Progenitor cell of endocrine pancreas (in vitro differentiated cells): ENCODE data around the gene ADAMTS7. TPM values are rescaled to one million over a fixed set of nuclear protein-coding genes. Genes with fewer than 3 reads are reported as not detected.
A peak's percentile ranks its signal among the peaks of the same experiment; 100 is the strongest.
"Not testable (repeated sequence)": the region's sequence is repeated elsewhere in the genome, so short reads cannot be mapped to it uniquely, and the experiment has no call there.

Experiments used
- DNase-seq: peaks from one replicate; pipeline ENCODE4 v3.0.0; 2021; ENCODE audit warnings: low spot score; ENCODE audit not compliant: unreplicated experiment
- H3K27ac Mint-ChIP-seq: 2 replicates; pipeline ENCODE4 v1.8.0; 2021; ENCODE audit warnings: mild to moderate bottlenecking, moderate library complexity, mixed read lengths
- H3K27me3 Mint-ChIP-seq: 2 replicates; pipeline ENCODE4 v1.8.0; 2021; ENCODE audit warnings: mixed read lengths
- H3K36me3 Mint-ChIP-seq: 2 replicates; pipeline ENCODE4 v1.8.0; 2022; ENCODE audit warnings: mixed read lengths; ENCODE audit not compliant: insufficient read depth
- H3K4me1 Mint-ChIP-seq: 2 replicates; pipeline ENCODE4 v1.8.0; 2021; ENCODE audit warnings: low read depth, mixed read lengths
- H3K4me3 Mint-ChIP-seq: 2 replicates; pipeline ENCODE4 v1.8.0; 2021; ENCODE audit warnings: low read depth, mild to moderate bottlenecking, moderate library complexity, mixed read lengths
- H3K9me3 Mint-ChIP-seq: 2 replicates; pipeline ENCODE4 v1.8.0; 2021; ENCODE audit warnings: low read depth, mixed read lengths
- CTCF ChIP-seq: fragments of 200-600 bp; sonication (generic); IDR thresholded peaks from one replicate; pipeline ENCODE4 v1.5.0; 2021; ENCODE audit warnings: antibody characterized with exemption, mild to moderate bottlenecking; ENCODE audit not compliant: unreplicated experiment
- total RNA-seq: library from RNA; stranded (reverse); gene quantifications from 2 replicates; pipeline ENCODE4 v1.2.1, GENCODE V29; 2021

The ADAMTS7 gene
- total RNA-seq, 1 donor from 2014 or later: 127 TPM

DNA sequence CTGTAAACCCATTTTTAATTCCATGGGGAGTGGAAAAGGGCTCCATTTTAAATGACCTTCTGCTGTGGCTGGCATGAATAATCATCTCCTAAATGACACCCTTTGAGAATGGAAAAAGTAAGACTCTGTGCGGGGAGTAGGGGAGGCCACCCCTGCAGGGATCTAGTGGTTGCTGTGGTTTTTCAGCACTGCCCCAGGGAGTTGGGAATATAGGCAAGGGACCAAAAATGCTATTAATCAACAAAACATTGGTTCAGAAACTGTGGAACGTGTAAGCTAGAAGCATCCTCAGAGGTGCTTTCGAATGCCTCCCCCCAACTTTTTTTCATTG, 30.1 kb upstream of the ADAMTS7 start:
- TF ChIP-seq CTCF: no peak
- DNase-seq: no peak
- Mint-ChIP-seq H3K4me1 (peaks cover 5% of the 10 kb centered on the region), H3K27ac (no peak overlapping the region), H3K9me3 (no peaks in the 10 kb centered on the region), H3K27me3 (peaks cover 3% of the 10 kb centered on the region), H3K36me3 (no peaks in the 10 kb centered on the region), H3K4me3 (no peak overlapping the region)

DNA sequence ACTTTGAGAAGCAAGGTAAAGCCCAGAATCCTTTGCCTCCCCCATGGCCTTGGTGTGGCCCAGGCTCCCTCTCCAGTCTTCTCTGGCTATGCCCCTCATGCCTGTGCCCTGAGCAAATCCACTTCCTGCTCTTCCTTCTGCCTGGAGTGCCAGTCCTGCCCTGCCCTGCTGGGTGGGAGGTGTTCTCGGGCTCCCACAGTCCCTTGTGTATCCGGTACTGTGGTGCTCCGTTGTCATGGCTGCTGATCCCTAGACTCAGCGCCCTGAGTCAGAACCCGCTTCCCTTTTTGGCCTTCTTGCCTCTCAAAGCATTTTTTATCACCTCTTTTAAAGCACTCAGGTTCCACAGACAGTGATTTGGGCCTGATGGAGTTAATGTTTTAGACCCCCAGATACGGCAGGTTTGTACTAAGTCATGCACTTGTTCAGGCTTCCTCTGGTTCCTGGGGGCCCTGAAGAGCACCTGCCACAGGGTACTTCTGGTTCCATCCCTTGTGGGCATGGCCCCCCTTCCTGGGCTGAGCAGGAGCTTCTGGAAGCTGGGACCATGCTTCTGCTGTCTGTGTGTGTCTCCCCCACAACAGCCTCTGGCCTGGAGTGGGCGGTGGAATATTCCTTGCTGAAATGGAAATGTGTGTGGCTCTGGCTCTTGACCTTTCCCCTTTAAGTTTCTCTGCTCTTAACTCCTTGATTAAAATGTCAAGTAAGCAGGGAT, 29.6 kb upstream of the ADAMTS7 start:
- no peaks in the 10 kb centered on the region for H3K9me3 Mint-ChIP-seq
- H3K36me3 Mint-ChIP-seq: no peaks in the 10 kb centered on the region
- H3K4me3 Mint-ChIP-seq: no peak overlapping the region
- H3K27ac Mint-ChIP-seq: no peak overlapping the region
- no peak for TF ChIP-seq CTCF
- no peak for DNase-seq
- peaks cover 3% of the 10 kb centered on the region for H3K27me3 Mint-ChIP-seq
- peaks cover 5% of the 10 kb centered on the region for H3K4me1 Mint-ChIP-seq

DNA sequence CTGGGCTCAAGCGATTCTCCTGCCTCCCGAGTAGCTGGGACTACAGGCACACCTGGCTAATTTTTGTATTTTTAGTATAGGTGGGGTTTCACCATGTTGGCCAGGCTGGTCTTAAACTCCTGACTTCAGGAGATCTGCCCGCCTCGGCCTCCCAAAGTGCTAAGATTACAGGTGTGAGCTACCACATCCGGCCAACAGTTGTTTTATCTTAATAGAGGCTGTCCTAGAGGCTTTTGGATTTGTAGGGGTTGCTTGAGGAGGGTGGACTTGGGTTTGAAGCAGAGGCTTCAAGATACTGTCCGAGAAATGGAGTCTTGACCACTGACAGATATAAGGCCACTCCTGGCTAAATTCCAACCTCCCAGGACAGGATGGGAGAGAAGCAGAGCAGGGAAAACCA, 27.9 kb upstream of the ADAMTS7 start:
- not testable (repeated sequence) for H3K4me1 Mint-ChIP-seq, H3K27me3 Mint-ChIP-seq, DNase-seq, H3K4me3 Mint-ChIP-seq, H3K36me3 Mint-ChIP-seq, H3K9me3 Mint-ChIP-seq, H3K27ac Mint-ChIP-seq

- peaks cover 5% of the 10 kb centered on the region for H3K4me1 Mint-ChIP-seq
- TF ChIP-seq CTCF: no peak
- DNase-seq: no peak
- peak overlapping the region; percentile 25 for H3K27ac Mint-ChIP-seq
- peaks cover 3% of the 10 kb centered on the region for H3K27me3 Mint-ChIP-seq
- H3K36me3 Mint-ChIP-seq: no peaks in the 10 kb centered on the region
- H3K4me3 Mint-ChIP-seq: no peak overlapping the region
- H3K9me3 Mint-ChIP-seq: no peaks in the 10 kb centered on the region
Measured at GRCh38 chr15:78838489-78838888, 27.2 kb upstream of the ADAMTS7 start.

DNA sequence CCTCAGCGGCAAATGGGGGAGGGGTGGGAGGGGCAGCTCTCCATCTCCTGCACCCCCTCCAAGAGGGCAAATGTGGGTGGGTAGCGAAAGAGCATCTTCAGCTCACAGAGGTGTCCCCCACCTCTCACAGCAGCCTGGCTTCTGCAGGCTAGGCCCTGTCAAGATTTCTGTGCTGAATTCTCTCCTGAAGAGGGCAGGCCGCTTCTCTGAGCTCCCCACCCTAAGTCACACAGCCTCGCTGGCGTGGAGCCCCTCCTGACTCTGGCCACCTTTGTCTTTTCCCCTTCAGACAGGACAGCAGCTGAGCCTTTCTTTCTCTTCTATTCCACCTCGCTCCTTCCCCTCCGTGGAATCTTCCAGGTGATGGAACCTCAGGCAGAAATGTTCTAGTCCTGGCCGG, 26.3 kb upstream of the ADAMTS7 start:
- Mint-ChIP-seq H3K27me3 (peaks cover 3% of the 10 kb centered on the region), H3K9me3 (no peaks in the 10 kb centered on the region), H3K4me3 (no peak overlapping the region), H3K4me1 (no peaks in the 10 kb centered on the region), H3K27ac (no peak overlapping the region), H3K36me3 (no peaks in the 10 kb centered on the region)
- no peak for DNase-seq
- no peak for TF ChIP-seq CTCF

DNA sequence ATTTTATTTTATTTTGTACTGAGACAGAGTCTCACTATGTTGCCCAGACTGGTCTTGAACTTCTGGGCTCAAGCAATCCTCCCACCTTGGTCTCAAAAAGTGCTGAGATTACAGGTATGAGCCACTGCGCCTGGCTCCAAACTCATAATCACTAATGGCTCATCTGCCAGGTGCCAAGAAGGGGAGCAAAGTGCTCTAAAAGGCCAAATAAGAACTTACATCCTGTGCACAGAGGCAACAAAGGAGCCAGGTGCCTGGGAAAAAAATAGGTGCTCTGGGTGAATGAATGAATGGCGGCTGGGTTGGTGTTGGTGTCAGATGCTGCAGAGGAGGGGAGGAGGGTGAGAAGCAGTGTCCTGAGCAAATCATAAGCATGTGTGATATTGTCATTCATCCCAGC, 25.9 kb upstream of the ADAMTS7 start:
- no peak for DNase-seq
- H3K4me1 Mint-ChIP-seq: no peaks in the 10 kb centered on the region
- peak overlapping the region; percentile 19 for H3K27ac Mint-ChIP-seq
- no peaks in the 10 kb centered on the region for H3K9me3 Mint-ChIP-seq
- no peak for TF ChIP-seq CTCF
- peaks cover 3% of the 10 kb centered on the region for H3K27me3 Mint-ChIP-seq
- no peak overlapping the region for H3K4me3 Mint-ChIP-seq
- no peaks in the 10 kb centered on the region for H3K36me3 Mint-ChIP-seq
